ENCODE data around the gene PLEKHH2. TPM values are rescaled to one million over a fixed set of nuclear protein-coding genes. Genes with fewer than 3 reads are reported as not detected.
"Not testable (repeated sequence)": the region's sequence is repeated elsewhere in the genome, so short reads cannot be mapped to it uniquely, and the experiment has no call there.

PLEKHH2 gene
- polyA plus RNA-seq, 10 donors: 4.4 to 21.3 (median 6.8) TPM

- DNase-seq: not testable (repeated sequence)
Measured at GRCh38 chr2:43636153-43636552, 907 bp upstream of the PLEKHH2 start.

- DNase-seq: no peak
Measured at GRCh38 chr2:43636621-43637020, 439 bp upstream of the PLEKHH2 start.

- DNase-seq: no peak
Measured at GRCh38 chr2:43642363-43642762, 5.3 kb downstream of the PLEKHH2 start.

- DNase-seq: no peak
Measured at GRCh38 chr2:43643680-43644079, 6.6 kb downstream of the PLEKHH2 start.

GRCh38 chr2:43648994-43649701 is 12.1 kb downstream of the PLEKHH2 start:
- peak in 2 of 3 donors; percentile 59 to 68 for DNase-seq

GRCh38 chr2:43653506-43653905 is 16.4 kb downstream of the PLEKHH2 start:
- no peak for DNase-seq

- DNase-seq: no peak
Measured at GRCh38 chr2:43657241-43657640, 20.2 kb downstream of the PLEKHH2 start.

GRCh38 chr2:43675646-43676321 is 38.7 kb downstream of the PLEKHH2 start:
- DNase-seq: peak in 2 of 3 donors; percentile 4 to 11

- DNase-seq: peak; percentile 45 to 78 (median 59)
Measured at GRCh38 chr2:43676322-43677050, 39.4 kb downstream of the PLEKHH2 start, which contains the start of gene C1GALT1C1L. TSS of gene C1GALT1C1L (minus strand) at chr2:43676429. CDS start at chr2:43676322, 107 bp downstream.

GRCh38 chr2:43677783-43678182 is 40.7 kb downstream of the PLEKHH2 start:
- not testable (repeated sequence) for DNase-seq

GRCh38 chr2:43685357-43685756 is 48.3 kb downstream of the PLEKHH2 start:
- no peak for DNase-seq

- no peak for DNase-seq
Measured at GRCh38 chr2:43689999-43690398, 52.9 kb downstream of the PLEKHH2 start.

- no peak for DNase-seq
Measured at GRCh38 chr2:43692428-43692994, 55.5 kb downstream of the PLEKHH2 start.

- not testable (repeated sequence) for DNase-seq
Measured at GRCh38 chr2:43698140-43698539, 61.1 kb downstream of the PLEKHH2 start.

- peak in 1 of 3 donors; percentile 54 for DNase-seq
Measured at GRCh38 chr2:43699761-43700160, 62.7 kb downstream of the PLEKHH2 start.

- DNase-seq: no peak
Measured at GRCh38 chr2:43701111-43701510, 64.1 kb downstream of the PLEKHH2 start.

- peak in 1 of 3 donors; percentile 5 for DNase-seq
Measured at GRCh38 chr2:43707255-43708015, 70.4 kb downstream of the PLEKHH2 start.

- no peak for DNase-seq
Measured at GRCh38 chr2:43708178-43708577, 71.1 kb downstream of the PLEKHH2 start.

- no peak for DNase-seq
Measured at GRCh38 chr2:43708891-43709290, 71.8 kb downstream of the PLEKHH2 start.

GRCh38 chr2:43710866-43711265 is 73.8 kb downstream of the PLEKHH2 start:
- no peak for DNase-seq

GRCh38 chr2:43714164-43714563 is 77.1 kb downstream of the PLEKHH2 start:
- peak in 1 of 3 donors; percentile 3 for DNase-seq
